Measurements from ENCODE around the gene SLC7A4.
A peak's percentile ranks its signal among the peaks of the same experiment; 100 is the strongest.

Gene SLC7A4

DNA sequence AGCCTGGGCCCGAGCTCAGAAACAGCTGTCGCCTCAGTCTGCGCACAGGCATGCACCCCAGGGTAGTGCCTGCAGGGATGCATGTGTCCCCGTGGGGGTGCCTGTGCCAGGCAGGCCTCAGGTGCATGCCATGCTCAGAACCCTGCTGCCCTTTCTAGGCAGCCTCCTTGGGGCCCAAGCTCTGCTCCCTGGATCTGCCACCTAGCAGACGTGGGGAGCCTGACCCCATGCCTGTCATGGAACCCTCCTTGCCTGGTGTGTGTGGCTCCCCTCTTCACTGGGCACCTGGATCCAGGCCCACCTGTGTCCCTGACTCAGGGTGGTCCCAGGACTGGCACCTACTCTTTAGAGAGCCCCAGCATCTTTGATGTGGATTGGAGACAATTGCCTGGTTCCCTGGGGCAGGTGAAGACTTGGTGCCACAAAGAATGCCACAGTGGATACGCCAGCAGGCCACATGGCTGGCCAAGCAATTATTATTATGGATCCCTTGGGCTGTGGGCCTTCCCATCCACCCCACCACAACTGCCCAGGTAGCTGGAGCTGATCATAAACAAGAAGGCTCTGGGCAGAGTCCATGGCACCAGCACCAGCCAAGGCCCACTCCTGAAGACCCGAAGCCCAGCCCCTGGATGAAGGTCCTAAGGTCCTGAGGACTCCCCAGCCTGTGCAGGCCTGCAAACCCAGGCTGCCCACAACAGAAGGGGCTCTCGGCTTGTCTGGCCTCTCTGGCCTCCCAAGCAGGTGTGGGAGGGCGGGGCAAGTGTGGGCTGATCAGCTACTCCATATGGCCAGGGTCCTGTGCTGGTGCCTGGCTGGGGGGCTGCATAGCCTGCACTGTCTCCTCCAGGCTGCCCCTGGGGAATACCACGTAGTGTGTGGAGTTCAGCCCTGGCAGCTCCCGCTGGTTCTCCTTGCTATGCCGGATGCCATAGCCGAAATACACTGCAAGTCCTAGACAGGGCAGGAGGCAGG lies 3.8 kb downstream of the SLC7A4 start:
- TF ChIP-seq, protein P1, sequence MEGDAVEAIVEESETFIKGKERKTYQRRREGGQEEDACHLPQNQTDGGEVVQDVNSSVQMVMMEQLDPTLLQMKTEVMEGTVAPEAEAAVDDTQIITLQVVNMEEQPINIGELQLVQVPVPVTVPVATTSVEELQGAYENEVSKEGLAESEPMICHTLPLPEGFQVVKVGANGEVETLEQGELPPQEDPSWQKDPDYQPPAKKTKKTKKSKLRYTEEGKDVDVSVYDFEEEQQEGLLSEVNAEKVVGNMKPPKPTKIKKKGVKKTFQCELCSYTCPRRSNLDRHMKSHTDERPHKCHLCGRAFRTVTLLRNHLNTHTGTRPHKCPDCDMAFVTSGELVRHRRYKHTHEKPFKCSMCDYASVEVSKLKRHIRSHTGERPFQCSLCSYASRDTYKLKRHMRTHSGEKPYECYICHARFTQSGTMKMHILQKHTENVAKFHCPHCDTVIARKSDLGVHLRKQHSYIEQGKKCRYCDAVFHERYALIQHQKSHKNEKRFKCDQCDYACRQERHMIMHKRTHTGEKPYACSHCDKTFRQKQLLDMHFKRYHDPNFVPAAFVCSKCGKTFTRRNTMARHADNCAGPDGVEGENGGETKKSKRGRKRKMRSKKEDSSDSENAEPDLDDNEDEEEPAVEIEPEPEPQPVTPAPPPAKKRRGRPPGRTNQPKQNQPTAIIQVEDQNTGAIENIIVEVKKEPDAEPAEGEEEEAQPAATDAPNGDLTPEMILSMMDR (IDR thresholded peaks at IDR 0.05; ENCODE audit: low read depth, low read length), result no peak
- no peak overlapping the region for H3K4me3 ChIP-seq (ENCODE audit: low read depth, low read length)
- DNase-seq (ENCODE audit: low read depth, low spot score), result no peak
- in situ Hi-C loops (cut with HindIII; ENCODE audit: low sequenced_read_pairs), result no loop called here

DNA sequence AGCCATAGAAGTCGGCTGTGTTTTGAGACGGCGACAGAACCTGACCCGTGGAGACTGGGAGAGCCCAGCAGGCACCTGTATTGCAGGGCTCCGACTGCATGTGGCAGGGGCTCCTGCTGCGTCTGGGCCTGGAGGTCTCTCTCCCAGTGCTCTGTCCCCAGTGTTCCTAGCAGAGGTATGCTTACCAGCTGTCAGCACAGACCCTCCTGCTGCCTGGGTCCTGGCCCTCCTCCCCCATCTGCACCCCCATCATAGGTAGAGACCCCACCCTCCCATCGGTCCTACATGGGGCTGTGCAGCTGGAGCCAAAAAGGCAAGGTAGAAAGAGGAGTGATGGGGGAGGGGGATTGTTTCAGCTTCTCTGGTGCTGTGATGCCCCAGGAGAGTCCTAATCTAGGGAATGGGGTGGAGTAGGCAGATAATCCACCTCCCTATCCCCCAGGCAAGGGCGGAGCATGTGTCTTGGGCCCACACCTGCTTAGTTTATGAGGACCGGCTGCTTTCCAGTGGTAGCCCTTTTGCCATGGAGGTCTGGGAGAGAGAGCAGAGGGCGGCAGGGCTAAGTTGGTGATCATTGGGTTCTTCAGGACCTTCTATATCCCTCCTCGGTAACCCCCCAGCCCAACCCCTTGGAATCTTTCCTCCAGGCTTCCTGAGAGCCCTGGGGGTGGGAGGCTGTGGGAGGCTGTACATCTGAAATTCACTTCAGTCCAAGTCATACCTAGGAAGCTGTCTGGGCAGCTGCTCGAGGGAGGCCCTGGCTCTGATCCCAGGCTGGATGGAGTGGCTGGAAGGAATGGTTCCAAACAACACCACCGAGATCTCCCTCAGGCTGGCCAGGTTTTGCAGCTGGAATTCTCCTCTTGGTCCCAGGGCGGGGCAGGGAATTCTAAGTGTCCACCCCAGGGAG lies 5.3 kb downstream of the SLC7A4 start:
- DNase-seq (ENCODE audit: low read depth, low spot score), result peak; percentile 59
- in situ Hi-C loops (cut with HindIII; ENCODE audit: low sequenced_read_pairs), result no loop called here
- no peak overlapping the region for H3K4me3 ChIP-seq (ENCODE audit: low read depth, low read length)
- TF ChIP-seq, protein P1 (IDR thresholded peaks at IDR 0.05; ENCODE audit: low read depth, low read length), result no peak

DNA sequence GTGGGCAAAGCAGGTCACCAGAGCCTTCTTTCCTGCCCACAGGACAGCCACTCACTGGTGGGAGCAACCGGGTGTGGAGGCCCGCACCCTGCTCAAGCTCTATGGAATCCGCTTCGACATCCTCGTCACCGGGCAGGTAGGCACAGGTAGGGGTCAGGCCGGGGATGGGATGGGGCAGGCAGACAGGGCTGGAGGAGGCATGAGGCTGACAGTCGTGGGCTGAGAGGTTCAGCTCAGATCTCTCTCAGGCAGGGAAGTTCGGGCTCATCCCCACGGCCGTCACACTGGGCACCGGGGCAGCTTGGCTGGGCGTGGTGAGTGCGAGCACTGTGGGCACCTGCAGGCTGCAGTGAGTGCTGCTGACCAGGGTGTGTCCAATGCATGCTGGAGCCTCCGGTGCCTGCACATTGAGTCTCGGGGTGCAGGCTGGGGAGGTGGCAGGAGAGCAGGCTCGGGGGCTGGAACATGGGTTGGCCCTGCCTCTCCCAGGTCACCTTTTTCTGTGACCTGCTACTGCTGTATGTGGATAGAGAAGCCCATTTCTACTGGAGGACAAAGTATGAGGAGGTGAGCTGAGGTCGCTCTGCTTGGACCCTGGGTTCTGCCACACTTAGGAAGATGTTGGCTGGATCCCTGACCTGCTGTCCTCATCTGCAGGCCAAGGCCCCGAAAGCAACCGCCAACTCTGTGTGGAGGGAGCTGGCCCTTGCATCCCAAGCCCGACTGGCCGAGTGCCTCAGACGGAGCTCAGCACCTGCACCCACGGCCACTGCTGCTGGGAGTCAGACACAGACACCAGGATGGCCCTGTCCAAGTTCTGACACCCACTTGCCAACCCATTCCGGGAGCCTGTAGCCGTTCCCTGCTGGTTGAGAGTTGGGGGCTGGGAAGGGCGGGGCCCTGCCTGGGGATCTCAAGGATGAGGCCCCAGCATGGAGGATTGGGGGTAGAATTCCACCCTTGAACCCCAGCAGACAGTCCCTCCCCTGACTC lies 6.3 kb downstream of the SLC7A4 start:
- in situ Hi-C loops (cut with HindIII; ENCODE audit: low sequenced_read_pairs), result no loop called here
- TF ChIP-seq, protein P1 (IDR thresholded peaks at IDR 0.05; ENCODE audit: low read depth, low read length), result no peak
- H3K4me3 ChIP-seq (ENCODE audit: low read depth, low read length), result no peak overlapping the region
- no peak for DNase-seq (ENCODE audit: low read depth, low spot score)

DNA sequence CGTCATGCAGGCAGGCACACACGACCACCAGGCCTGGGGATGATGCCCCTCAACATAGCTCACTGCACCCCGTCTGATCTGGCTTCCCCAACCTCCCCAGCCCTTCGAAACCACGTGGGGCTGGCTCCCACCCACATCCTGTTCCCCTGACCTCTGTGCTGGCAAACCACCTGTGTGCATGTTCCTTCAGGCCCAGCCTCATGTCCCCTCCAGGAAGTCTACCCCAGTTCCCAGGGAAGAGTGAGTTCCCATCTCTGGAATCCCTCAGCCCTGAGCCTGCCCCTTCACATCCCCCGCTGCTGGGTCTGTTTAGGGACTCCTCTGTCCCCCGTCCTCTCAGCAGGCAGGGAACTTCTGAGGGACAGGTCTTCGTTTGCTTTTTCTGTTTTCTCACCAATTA lies 7.1 kb downstream of the SLC7A4 start:
- no peak for DNase-seq (ENCODE audit: low read depth, low spot score)
- TF ChIP-seq, protein P1 (IDR thresholded peaks at IDR 0.05; ENCODE audit: low read depth, low read length), result no peak
- in situ Hi-C loops (cut with HindIII; ENCODE audit: low sequenced_read_pairs), result no loop called here
- H3K4me3 ChIP-seq (ENCODE audit: low read depth, low read length), result no peak overlapping the region

DNA sequence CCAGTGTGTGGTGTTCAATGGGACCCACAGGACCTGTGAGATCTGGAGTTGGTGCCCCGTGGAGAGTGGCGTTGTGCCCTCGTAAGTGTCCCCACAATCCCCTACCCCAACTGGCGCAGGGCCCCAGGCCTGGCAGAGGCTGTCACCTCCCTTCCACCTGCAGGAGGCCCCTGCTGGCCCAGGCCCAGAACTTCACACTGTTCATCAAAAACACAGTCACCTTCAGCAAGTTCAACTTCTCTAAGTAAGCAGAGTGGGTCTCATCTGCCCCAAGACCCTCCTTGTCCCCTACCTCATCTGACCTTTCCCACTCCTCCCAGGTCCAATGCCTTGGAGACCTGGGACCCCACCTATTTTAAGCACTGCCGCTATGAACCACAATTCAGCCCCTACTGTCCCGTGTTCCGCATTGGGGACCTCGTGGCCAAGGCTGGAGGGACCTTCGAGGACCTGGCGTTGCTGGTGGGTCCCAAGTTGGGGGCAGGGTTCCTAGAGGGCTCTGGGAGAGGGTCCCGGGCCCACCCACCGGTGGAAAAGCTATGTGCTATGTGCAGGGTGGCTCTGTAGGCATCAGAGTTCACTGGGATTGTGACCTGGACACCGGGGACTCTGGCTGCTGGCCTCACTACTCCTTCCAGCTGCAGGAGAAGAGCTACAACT lies 9.3 kb downstream of the SLC7A4 start:
- TF ChIP-seq, protein P1 (IDR thresholded peaks at IDR 0.05; ENCODE audit: low read depth, low read length), result no peak

More for the DNA sequence above, 9.3 kb downstream of the SLC7A4 start:
- in situ Hi-C loops (cut with HindIII; ENCODE audit: low sequenced_read_pairs), result no loop called here
- no peak for DNase-seq (ENCODE audit: low read depth, low spot score)
- H3K4me3 ChIP-seq (ENCODE audit: low read depth, low read length), result no peak overlapping the region

Data from astrocyte of the spinal cord (primary cell).